Neural cell (in vitro differentiated cells): Measurements from ENCODE around the gene IFITM2. TPM values are rescaled to one million over a fixed set of nuclear protein-coding genes. Genes with fewer than 3 reads are reported as not detected.
"Not testable (repeated sequence)": the region's sequence is repeated elsewhere in the genome, so short reads cannot be mapped to it uniquely, and the experiment has no call there.

ENCODE experiments used
- H2AFZ ChIP-seq: fragments of 200-600, 300-800 bp; sonication (generic), shearing (Covaris generic); 2 replicates; pipeline ENCODE4 v1.6.0; 2014; ENCODE audit warnings: low read depth, mild to moderate bottlenecking, antibody characterized with exemption, low read length, moderate library complexity
- H3F3A ChIP-seq: fragments of 200-600 bp; shearing (Covaris generic); 2 replicates; pipeline ENCODE4 v1.6.1; 2016; ENCODE audit warnings: mild to moderate bottlenecking, moderate library complexity, mixed read lengths, antibody characterized with exemption, low read length; ENCODE audit not compliant: insufficient read depth, poor library complexity, severe bottlenecking
- H3K27ac ChIP-seq: fragments of 200-600, 300-800 bp; sonication (generic), shearing (Covaris generic); 2 replicates; pipeline ENCODE4 v1.5.1; 2014; ENCODE audit warnings: mild to moderate bottlenecking, low read length, moderate library complexity
- H3K27me3 ChIP-seq: fragments of 300-800, 200-600 bp; sonication (generic), shearing (Covaris generic); 2 replicates; pipeline ENCODE4 v1.6.0; 2014; ENCODE audit warnings: mild to moderate bottlenecking, low read depth, low read length, moderate library complexity; ENCODE audit not compliant: insufficient read depth
- H3K36me3 ChIP-seq: fragments of 300-800, 200-600 bp; sonication (generic), shearing (Covaris generic); 2 replicates; pipeline ENCODE4 v1.5.1; 2014; ENCODE audit warnings: mild to moderate bottlenecking, antibody characterized with exemption, low read length, moderate library complexity; ENCODE audit not compliant: insufficient read depth
- H3K4me2 ChIP-seq: fragments of 300-800, 200-600 bp; sonication (generic), shearing (Covaris generic); 2 replicates; pipeline ENCODE4 v1.6.0; 2014; ENCODE audit warnings: mild to moderate bottlenecking, low read length
- H3K4me3 ChIP-seq: fragments of 300-800, 200-600 bp; sonication (generic), shearing (Covaris generic); 2 replicates; pipeline ENCODE4 v1.5.1; 2014; ENCODE audit warnings: mild to moderate bottlenecking, low read length, moderate library complexity
- H3K79me2 ChIP-seq: fragments of 200-600 bp; shearing (Covaris generic); replicated peaks from 2 replicates; pipeline ENCODE4 v1.6.0; 2014; ENCODE audit warnings: mild to moderate bottlenecking, low read length, moderate library complexity; ENCODE audit not compliant: insufficient read depth
- H3K9ac ChIP-seq: fragments of 300-800, 200-600 bp; sonication (generic), shearing (Covaris generic); 2 replicates; pipeline ENCODE4 v1.6.1; 2016; ENCODE audit warnings: mild to moderate bottlenecking, low read length, mixed read lengths
- H3K9me2 ChIP-seq: fragments of 200-600 bp; shearing (Covaris generic); 2 replicates; pipeline ENCODE4 v1.6.1; 2016; ENCODE audit warnings: mild to moderate bottlenecking, low read length, mixed read lengths; ENCODE audit not compliant: insufficient read depth
- H3K9me3 ChIP-seq: fragments of 200-600, 300-800 bp; sonication (generic), shearing (Covaris generic); 2 replicates; pipeline ENCODE4 v1.6.1; 2016; ENCODE audit warnings: mild to moderate bottlenecking, mixed run types, low read length, moderate library complexity, mixed read lengths
- H4K20me1 ChIP-seq: fragments of 200-600 bp; shearing (Covaris generic); 2 replicates; pipeline ENCODE4 v1.6.1; 2016; ENCODE audit warnings: mild to moderate bottlenecking, mixed run types; ENCODE audit not compliant: insufficient read depth
- EP300 ChIP-seq: fragments of 450-650 bp; conservative IDR thresholded peaks from 2 replicates; pipeline ENCODE4 v1.6.1; 2014; ENCODE audit warnings: antibody characterized with exemption, mild to moderate bottlenecking, moderate library complexity; ENCODE audit not compliant: poor library complexity, severe bottlenecking
- EZH2 ChIP-seq: fragments of 200-600, 300-800 bp; shearing (Covaris generic), sonication (generic); IDR thresholded peaks from 2 replicates; pipeline ENCODE4 v1.6.1; 2014; ENCODE audit warnings: antibody characterized with exemption, low read length, borderline replicate concordance, mild to moderate bottlenecking; ENCODE audit not compliant: insufficient read depth, poor library complexity, severe bottlenecking
- MXI1 ChIP-seq: fragments of 450-650 bp; conservative IDR thresholded peaks from 2 replicates; pipeline ENCODE4 v1.6.1; 2014; ENCODE audit warnings: antibody characterized with exemption, mild to moderate bottlenecking; ENCODE audit not compliant: poor library complexity, severe bottlenecking
- POLR2AphosphoS5 ChIP-seq: IDR thresholded peaks from 2 replicates; pipeline ENCODE4 v1.6.1; 2012
- RAD21 ChIP-seq: fragments of 450-650 bp; conservative IDR thresholded peaks from 2 replicates; pipeline ENCODE4 v1.6.1; 2014; ENCODE audit warnings: antibody characterized with exemption, mild to moderate bottlenecking, moderate library complexity
- SMC3 ChIP-seq: fragments of 450-650 bp; conservative IDR thresholded peaks from 2 replicates; pipeline ENCODE4 v1.6.1; 2014; ENCODE audit warnings: antibody characterized with exemption, mild to moderate bottlenecking, moderate library complexity; ENCODE audit not compliant: poor library complexity
- TAF1 ChIP-seq: IDR thresholded peaks from 2 replicates; pipeline ENCODE4 v1.6.1; 2012; ENCODE audit warnings: low read depth
- polyA plus RNA-seq: library from polyadenylated mRNA; depleted of rRNA; stranded (reverse); fragments of >200 nt; gene quantifications from 2 replicates; pipeline ENCODE4 v1.2.3, GENCODE V29; 2014
- TF ChIP-seq, protein P1 (sequence below): IDR thresholded peaks from 2 replicates; pipeline ENCODE4 v1.6.1; 2012; ENCODE audit warnings: borderline replicate concordance
- TF ChIP-seq, protein P2 (sequence below): fragments of 450-650 bp; IDR thresholded peaks from 2 replicates; pipeline ENCODE4 v1.5.1; 2014; ENCODE audit warnings: antibody characterized with exemption, mild to moderate bottlenecking, moderate library complexity; ENCODE audit not compliant: poor library complexity, severe bottlenecking

Gene IFITM2
- polyA plus RNA-seq, 1 donor from 2014 or later, result not detected

DNA sequence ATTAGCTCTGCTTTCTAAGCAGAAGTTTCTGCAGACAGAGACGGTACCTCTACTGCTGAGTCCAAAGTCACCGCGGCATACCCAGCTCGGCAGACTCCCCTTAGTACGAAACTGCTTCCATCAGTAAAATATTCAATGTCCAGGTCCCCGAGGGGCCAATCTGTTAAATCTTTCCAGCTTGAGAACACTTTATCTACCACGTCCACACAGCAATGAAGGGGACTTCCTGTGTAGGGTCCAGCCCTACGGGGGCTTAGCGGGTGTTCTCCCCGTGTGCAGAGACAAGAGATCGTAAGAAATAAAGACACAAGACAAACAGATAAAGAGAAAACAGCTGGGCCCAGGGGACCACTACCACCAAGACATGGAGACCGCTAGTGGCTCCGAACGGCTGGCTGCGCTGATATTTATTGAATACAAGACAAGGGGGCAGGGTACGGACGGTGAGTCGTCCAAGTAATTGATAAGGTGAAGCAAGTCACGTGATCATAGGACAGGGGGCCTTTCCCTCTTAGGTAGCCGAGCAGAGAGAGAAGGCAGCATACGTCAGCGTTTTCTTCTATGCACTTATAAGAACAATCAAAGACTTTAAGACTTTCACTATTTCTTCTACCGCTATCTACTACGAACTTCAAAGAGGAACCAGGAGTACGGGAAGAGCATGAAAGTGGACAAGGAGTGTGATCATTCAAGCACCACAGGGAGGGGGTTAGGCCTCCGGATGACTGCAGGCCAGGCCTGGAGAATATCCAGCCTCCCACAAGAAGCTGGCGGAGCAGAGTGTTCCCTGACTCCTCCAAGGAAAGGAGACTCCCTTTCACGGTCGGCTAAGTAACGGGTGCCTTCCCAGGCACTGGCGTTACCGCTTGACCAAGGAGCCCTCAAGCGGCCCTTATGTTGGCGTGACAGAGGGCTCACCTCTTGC, 17.2 kb downstream of the IFITM2 start:
- not testable (repeated sequence) for H3K36me3 ChIP-seq, H2AFZ ChIP-seq, H3K4me2 ChIP-seq, H3F3A ChIP-seq, H3K79me2 ChIP-seq, H3K9ac ChIP-seq, H3K27ac ChIP-seq, H3K4me3 ChIP-seq, H4K20me1 ChIP-seq, H3K9me2 ChIP-seq, H3K27me3 ChIP-seq, H3K9me3 ChIP-seq

DNA sequence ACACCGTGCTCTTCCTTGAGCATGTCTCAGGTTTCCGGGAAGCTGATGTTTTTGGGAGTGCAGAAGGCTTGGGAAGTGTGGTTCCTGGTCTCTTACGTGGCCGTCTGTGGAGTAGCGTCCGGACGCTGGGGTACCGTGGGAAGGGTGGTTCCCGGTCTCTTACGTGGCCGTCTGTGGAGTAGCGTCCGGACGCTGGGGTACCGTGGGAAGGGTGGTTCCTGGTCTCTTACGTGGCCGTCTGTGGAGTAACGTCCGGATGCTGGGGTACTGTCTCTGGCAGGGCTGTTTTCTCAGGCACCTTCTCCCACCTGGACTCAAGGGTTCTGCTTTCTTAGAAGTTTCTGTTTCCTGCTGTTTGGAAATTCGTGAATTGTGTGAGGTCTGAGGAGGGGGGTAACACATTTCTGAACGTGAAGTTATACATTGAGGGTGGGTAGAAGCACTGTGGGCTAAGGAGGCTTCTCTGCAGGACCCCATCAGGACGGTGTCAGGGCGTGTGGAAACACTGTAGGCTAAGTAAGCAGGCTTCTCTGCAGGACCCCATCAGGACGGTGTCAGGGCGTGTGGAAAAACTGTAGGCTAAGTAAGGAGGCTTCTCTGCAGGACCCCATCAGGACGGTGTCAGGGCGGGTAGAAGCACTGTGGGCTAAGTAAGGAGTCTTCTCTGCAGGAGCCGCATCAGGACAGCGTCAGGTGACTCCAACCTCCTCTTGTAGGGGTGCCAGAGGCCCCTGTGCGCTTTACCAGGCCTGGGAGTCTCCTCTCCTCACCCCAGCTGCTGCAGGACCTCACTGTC, 18.4 kb downstream of the IFITM2 start:
- TF ChIP-seq, protein P1, sequence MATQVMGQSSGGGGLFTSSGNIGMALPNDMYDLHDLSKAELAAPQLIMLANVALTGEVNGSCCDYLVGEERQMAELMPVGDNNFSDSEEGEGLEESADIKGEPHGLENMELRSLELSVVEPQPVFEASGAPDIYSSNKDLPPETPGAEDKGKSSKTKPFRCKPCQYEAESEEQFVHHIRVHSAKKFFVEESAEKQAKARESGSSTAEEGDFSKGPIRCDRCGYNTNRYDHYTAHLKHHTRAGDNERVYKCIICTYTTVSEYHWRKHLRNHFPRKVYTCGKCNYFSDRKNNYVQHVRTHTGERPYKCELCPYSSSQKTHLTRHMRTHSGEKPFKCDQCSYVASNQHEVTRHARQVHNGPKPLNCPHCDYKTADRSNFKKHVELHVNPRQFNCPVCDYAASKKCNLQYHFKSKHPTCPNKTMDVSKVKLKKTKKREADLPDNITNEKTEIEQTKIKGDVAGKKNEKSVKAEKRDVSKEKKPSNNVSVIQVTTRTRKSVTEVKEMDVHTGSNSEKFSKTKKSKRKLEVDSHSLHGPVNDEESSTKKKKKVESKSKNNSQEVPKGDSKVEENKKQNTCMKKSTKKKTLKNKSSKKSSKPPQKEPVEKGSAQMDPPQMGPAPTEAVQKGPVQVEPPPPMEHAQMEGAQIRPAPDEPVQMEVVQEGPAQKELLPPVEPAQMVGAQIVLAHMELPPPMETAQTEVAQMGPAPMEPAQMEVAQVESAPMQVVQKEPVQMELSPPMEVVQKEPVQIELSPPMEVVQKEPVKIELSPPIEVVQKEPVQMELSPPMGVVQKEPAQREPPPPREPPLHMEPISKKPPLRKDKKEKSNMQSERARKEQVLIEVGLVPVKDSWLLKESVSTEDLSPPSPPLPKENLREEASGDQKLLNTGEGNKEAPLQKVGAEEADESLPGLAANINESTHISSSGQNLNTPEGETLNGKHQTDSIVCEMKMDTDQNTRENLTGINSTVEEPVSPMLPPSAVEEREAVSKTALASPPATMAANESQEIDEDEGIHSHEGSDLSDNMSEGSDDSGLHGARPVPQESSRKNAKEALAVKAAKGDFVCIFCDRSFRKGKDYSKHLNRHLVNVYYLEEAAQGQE, result no peak
- no peak for TF ChIP-seq SMC3
- no peak for TF ChIP-seq MXI1
- peak; percentile 29 for TF ChIP-seq EP300
- TF ChIP-seq, protein P2, sequence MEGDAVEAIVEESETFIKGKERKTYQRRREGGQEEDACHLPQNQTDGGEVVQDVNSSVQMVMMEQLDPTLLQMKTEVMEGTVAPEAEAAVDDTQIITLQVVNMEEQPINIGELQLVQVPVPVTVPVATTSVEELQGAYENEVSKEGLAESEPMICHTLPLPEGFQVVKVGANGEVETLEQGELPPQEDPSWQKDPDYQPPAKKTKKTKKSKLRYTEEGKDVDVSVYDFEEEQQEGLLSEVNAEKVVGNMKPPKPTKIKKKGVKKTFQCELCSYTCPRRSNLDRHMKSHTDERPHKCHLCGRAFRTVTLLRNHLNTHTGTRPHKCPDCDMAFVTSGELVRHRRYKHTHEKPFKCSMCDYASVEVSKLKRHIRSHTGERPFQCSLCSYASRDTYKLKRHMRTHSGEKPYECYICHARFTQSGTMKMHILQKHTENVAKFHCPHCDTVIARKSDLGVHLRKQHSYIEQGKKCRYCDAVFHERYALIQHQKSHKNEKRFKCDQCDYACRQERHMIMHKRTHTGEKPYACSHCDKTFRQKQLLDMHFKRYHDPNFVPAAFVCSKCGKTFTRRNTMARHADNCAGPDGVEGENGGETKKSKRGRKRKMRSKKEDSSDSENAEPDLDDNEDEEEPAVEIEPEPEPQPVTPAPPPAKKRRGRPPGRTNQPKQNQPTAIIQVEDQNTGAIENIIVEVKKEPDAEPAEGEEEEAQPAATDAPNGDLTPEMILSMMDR, result no peak
- TF ChIP-seq TAF1, result no peak
- no peak for TF ChIP-seq EZH2
- no peak for TF ChIP-seq RAD21
- TF ChIP-seq POLR2AphosphoS5, result peak; percentile 96
- no peak overlapping the region for H3K4me2 ChIP-seq
- H3K9ac ChIP-seq, result peak overlapping the region; percentile 20
- no peaks in the 10 kb centered on the region for H4K20me1 ChIP-seq
- no peaks in the 10 kb centered on the region for H3F3A ChIP-seq
- H2AFZ ChIP-seq, result no peak overlapping the region
- no peaks in the 10 kb centered on the region for H3K9me3 ChIP-seq
- H3K79me2 ChIP-seq, result no peaks in the 10 kb centered on the region
- H3K9me2 ChIP-seq, result no peaks in the 10 kb centered on the region
- H3K4me3 ChIP-seq, result no peak overlapping the region
- no peak overlapping the region for H3K27ac ChIP-seq
- no peaks in the 10 kb centered on the region for H3K36me3 ChIP-seq
- H3K27me3 ChIP-seq, result no peaks in the 10 kb centered on the region
